CD14-positive monocyte (primary cell): ENCODE measurements around the gene SMARCD2. TPM values are rescaled to one million over a fixed set of nuclear protein-coding genes. Genes with fewer than 3 reads are reported as not detected.

Source experiments
- DNase-seq, 3 donors: peaks; one replicate each; pipeline ENCODE4 v3.0.0-alpha.2; 2011 to 2022
- H2AFZ ChIP-seq: 2 replicates; pipeline ENCODE4 v1.6.0; 2012; ENCODE audit warnings: mild to moderate bottlenecking, low read depth, low read length, inconsistent platforms; ENCODE audit not compliant: insufficient read depth, poor library complexity, severe bottlenecking
- H3K27ac ChIP-seq, 2 donors: 1 replicate in 1 of 2; 2 replicates in 1 of 2; pipeline ENCODE4 v1.5.1; 2012 to 2013; ENCODE audit warnings: low read length in 2 of 2, control low read depth in 1 of 2, inconsistent platforms in 1 of 2, low read depth in 1 of 2, mild to moderate bottlenecking in 1 of 2
- H3K27me3 ChIP-seq, 2 donors: one replicate each; pipeline versions ENCODE4 v1.6.0 to v1.6.1; 2011 to 2013; ENCODE audit warnings: low read length in 2 of 2; ENCODE audit not compliant: control insufficient read depth in 2 of 2, insufficient read depth in 2 of 2
- H3K36me3 ChIP-seq, 2 donors: replicated peaks in 1 of 2; 1 replicate in 1 of 2; 2 replicates in 1 of 2; pipeline versions ENCODE4 v1.5.1 to v1.6.1; 2012 to 2013; ENCODE audit warnings: low read length in 2 of 2, control low read depth in 1 of 2, inconsistent platforms in 1 of 2, mild to moderate bottlenecking in 1 of 2; ENCODE audit not compliant: insufficient read depth in 2 of 2, control insufficient read depth in 1 of 2
- H3K4me1 ChIP-seq, 2 donors: 1 replicate in 1 of 2; 2 replicates in 1 of 2; pipeline versions ENCODE4 v1.5.1 to v1.6.1; 2012 to 2013; ENCODE audit warnings: low read length in 2 of 2, control low read depth in 1 of 2, inconsistent platforms in 1 of 2, mild to moderate bottlenecking in 1 of 2, moderate library complexity in 1 of 2; ENCODE audit not compliant: insufficient read depth in 2 of 2, control insufficient read depth in 1 of 2
- H3K4me2 ChIP-seq: replicated peaks from 2 replicates; pipeline ENCODE3; 2012; ENCODE audit warnings: low read length, moderate library complexity, mild to moderate bottlenecking; ENCODE audit not compliant: poor library complexity, severe bottlenecking; ENCODE audit errors: extremely low read depth
- H3K4me3 ChIP-seq, 3 experiments: fragments of 200-600 bp in 1 of 3; sonication (generic) in 1 of 3; replicated peaks in 1 of 3; 1 replicate in 2 of 3; 2 replicates in 1 of 3; pipeline ENCODE4 v1.5.1; 2011 to 2013; ENCODE audit warnings: low read length in 3 of 3, mild to moderate bottlenecking in 3 of 3, control low read depth in 2 of 3, low read depth in 2 of 3, inconsistent platforms in 1 of 3, moderate library complexity in 1 of 3
- H3K79me2 ChIP-seq: 2 replicates; pipeline ENCODE4 v1.6.0; 2012; ENCODE audit warnings: mild to moderate bottlenecking, control low read depth, inconsistent platforms, low read length, moderate library complexity; ENCODE audit not compliant: insufficient read depth
- H3K9ac ChIP-seq: 2 replicates; pipeline ENCODE4 v1.6.0; 2017; ENCODE audit warnings: low read length, mild to moderate bottlenecking; ENCODE audit not compliant: insufficient read depth, poor library complexity, severe bottlenecking
- H3K9me3 ChIP-seq, 2 donors: replicated peaks in 1 of 2; 1 replicate in 1 of 2; 2 replicates in 1 of 2; pipeline versions ENCODE4 v1.5.1 to v1.6.1; 2012 to 2013; ENCODE audit warnings: low read length in 2 of 2, control low read depth in 1 of 2; ENCODE audit not compliant: control insufficient read depth in 1 of 2, insufficient read depth in 1 of 2
- H4K20me1 ChIP-seq: 2 replicates; pipeline ENCODE4 v1.6.0; 2012; ENCODE audit warnings: mild to moderate bottlenecking, low read length, control low read depth, moderate library complexity; ENCODE audit not compliant: insufficient read depth
- H3K27ac Mint-ChIP-seq, 7 donors: one replicate each; pipeline ENCODE4 v1.8.0; 2020; ENCODE audit warnings: mild to moderate bottlenecking in 7 of 7, mixed read lengths in 7 of 7, moderate library complexity in 6 of 7, inconsistent platforms in 2 of 7
- H3K27me3 Mint-ChIP-seq, 3 donors: one replicate each; pipeline ENCODE4 v1.8.0; 2021 to 2022; ENCODE audit warnings: low read depth in 3 of 3, mild to moderate bottlenecking in 3 of 3, mixed read lengths in 3 of 3, moderate library complexity in 3 of 3, inconsistent platforms in 1 of 3
- H3K36me3 Mint-ChIP-seq, 2 donors: one replicate each; pipeline ENCODE4 v1.8.0; 2020; ENCODE audit warnings: mixed read lengths in 2 of 2, inconsistent platforms in 1 of 2, mild to moderate bottlenecking in 1 of 2
- H3K4me1 Mint-ChIP-seq: one replicate; pipeline ENCODE4 v1.8.0; 2020; ENCODE audit warnings: mild to moderate bottlenecking, mixed read lengths
- H3K4me3 Mint-ChIP-seq, 2 donors: one replicate each; pipeline ENCODE4 v1.8.0; 2020; ENCODE audit warnings: mild to moderate bottlenecking in 2 of 2, mixed read lengths in 2 of 2, moderate library complexity in 1 of 2
- H3K9me3 Mint-ChIP-seq, 7 donors: one replicate each; pipeline ENCODE4 v1.8.0; 2020 to 2022; ENCODE audit warnings: mixed read lengths in 7 of 7, mild to moderate bottlenecking in 6 of 7, moderate library complexity in 6 of 7, inconsistent platforms in 2 of 7
- CTCF ChIP-seq: fragments of 200-600 bp; IDR thresholded peaks from one replicate; pipeline ENCODE4 v1.8.0; 2022; ENCODE audit warnings: antibody characterized with exemption, mild to moderate bottlenecking
- WGBS: methylation state at CpG from one replicate; pipeline ENCODE4 v1.1.5; 2013; ENCODE audit warnings: missing lambda C conversion rate; ENCODE audit not compliant: insufficient coverage; 5-methylcytosine and 5-hydroxymethylcytosine counted together
- intact Hi-C, 2 donors: fragments of 100-400 bp; cut with micrococcal nuclease; formaldehyde crosslinking; loops; one replicate each; pipeline versions ENCODE4 v1.15.0 to v1.15.1; 2023
- polyA plus RNA-seq, 3 donors: library from polyadenylated mRNA; depleted of rRNA in 1 of 3; unstranded in 2 of 3; stranded (reverse) in 1 of 3; fragments of 300-500 nt in 2 of 3; fragments of >200 nt in 1 of 3; fragmentation: Illumina TruSeq in 2 of 3; gene quantifications; 1 replicate in 2 of 3; 2 replicates in 1 of 3; pipeline ENCODE4 v1.2.3, GENCODE V29; 2012 to 2021

SMARCD2 gene
- polyA plus RNA-seq, 3 donors = 60.2 to 77.9 (median 64.0) TPM

GRCh38 chr17:63834431-63835166 lies 7.9 kb downstream of the SMARCD2 start:
- peaks cover 95% of the 10 kb centered on the region for H4K20me1 ChIP-seq
- DNase-seq = peak; percentile 44 to 73 (median 66)
- Mint-ChIP-seq H3K27me3 (peaks cover 0 to 1% (median 0%) of the 10 kb centered on the region in 3 donors), H3K4me1 (peaks cover 34% of the 10 kb centered on the region), H3K4me3 (no peak overlapping the region), H3K27ac (peak overlapping the region in 6 of 7 donors; percentile 40 to 88 (median 80)), H3K9me3 (no peaks in the 10 kb centered on the region), H3K36me3 (peaks cover 66 to 76% of the 10 kb centered on the region in 2 donors)
- H3K4me2 ChIP-seq = no peak overlapping the region
- H3K9ac ChIP-seq = no peak overlapping the region
- 22% methylated on average over 11 of the region's 13 CpGs for whole genome bisulfite sequencing
- H3K27me3 ChIP-seq = no peaks in the 10 kb centered on the region
- intact Hi-C loops = no loop called here
- no peak overlapping the region for H3K4me3 ChIP-seq
- H3K36me3 ChIP-seq = peaks cover 71 to 83% of the 10 kb centered on the region in 2 donors
- no peaks in the 10 kb centered on the region for H3K9me3 ChIP-seq
- H2AFZ ChIP-seq = peak overlapping the region; percentile 46
- peaks cover 18 to 26% of the 10 kb centered on the region in 2 donors for H3K4me1 ChIP-seq
- peak; percentile 77 for TF ChIP-seq CTCF
- H3K79me2 ChIP-seq = peaks cover 65% of the 10 kb centered on the region
- peak overlapping the region; percentile 11 to 56 for H3K27ac ChIP-seq

- H3K27ac Mint-ChIP-seq = peak overlapping the region in 3 of 7 donors; percentile 40 to 79 (median 71)
- no peak for DNase-seq
- TF ChIP-seq CTCF = no peak
- H3K36me3 Mint-ChIP-seq = peaks cover 72 to 83% of the 10 kb centered on the region in 2 donors
- peaks cover 30% of the 10 kb centered on the region for H3K4me1 Mint-ChIP-seq
- H3K4me3 ChIP-seq = no peak overlapping the region
- H3K4me1 ChIP-seq = peaks cover 10 to 18% of the 10 kb centered on the region in 2 donors
- H3K9me3 Mint-ChIP-seq = no peaks in the 10 kb centered on the region
- peaks cover 0 to 1% (median 0%) of the 10 kb centered on the region in 3 donors for H3K27me3 Mint-ChIP-seq
- H3K27ac ChIP-seq = peak overlapping the region in 1 of 2 donors; percentile 56
- H3K4me3 Mint-ChIP-seq = no peak overlapping the region
- H3K9me3 ChIP-seq = no peaks in the 10 kb centered on the region
- intact Hi-C loops = no loop called here
- H3K9ac ChIP-seq = no peak overlapping the region
- WGBS = 96% methylated on average over 13 of the region's 15 CpGs
- H3K79me2 ChIP-seq = peaks cover 65% of the 10 kb centered on the region
- H3K27me3 ChIP-seq = no peaks in the 10 kb centered on the region
- no peak overlapping the region for H2AFZ ChIP-seq
- H3K4me2 ChIP-seq = no peak overlapping the region
- peaks cover 76 to 90% of the 10 kb centered on the region in 2 donors for H3K36me3 ChIP-seq
- H4K20me1 ChIP-seq = peaks cover 91% of the 10 kb centered on the region
These were observed 8.6 kb downstream of the SMARCD2 start for GRCh38 chr17:63833741-63834373.
